AG04450 (cell line): ENCODE data around the gene RNF144B. TPM values are rescaled to one million over a fixed set of nuclear protein-coding genes. Genes with fewer than 3 reads are reported as not detected.

Experiments used
- CTCF ChIA-PET: fragments of 300-600, 350-600 bp; formaldehyde crosslinking; extraction: SDS; loops from one replicate; lab custom pipeline; 2022; ENCODE audit warnings: antibody characterized with exemption, inconsistent platforms; lab: Charles Lee
- POLR2A ChIA-PET: fragments of 350-600 bp; formaldehyde crosslinking; extraction: SDS; loops from one replicate; lab custom pipeline; 2021; ENCODE audit warnings: antibody characterized with exemption, inconsistent platforms; lab: Yijun Ruan, JAX
- DNase-seq: peaks from one replicate; pipeline ENCODE4 v3.0.0-alpha.2; 2011; ENCODE audit warnings: low read depth, low spot score
- H3K27ac ChIP-seq: one replicate; pipeline ENCODE4 v1.5.1; 2012; ENCODE audit warnings: low read depth, low read length, control low read depth
- H3K27me3 ChIP-seq: one replicate; pipeline ENCODE4 v1.6.0; 2012; ENCODE audit warnings: low read length; ENCODE audit not compliant: control insufficient read depth, insufficient read depth
- H3K4me3 ChIP-seq: 2 replicates; pipeline ENCODE4 v1.5.1; 2011; ENCODE audit warnings: mild to moderate bottlenecking, low read depth, low read length, control low read depth
- H3K9me3 ChIP-seq: 2 replicates; pipeline ENCODE4 v1.5.1; 2012; ENCODE audit warnings: low read length; ENCODE audit not compliant: control insufficient read depth, insufficient read depth
- CTCF ChIP-seq: IDR thresholded peaks from 2 replicates; pipeline ENCODE4 v1.5.1; 2011; ENCODE audit warnings: low read depth, low read length, control low read depth, inconsistent platforms
- polyA plus RNA-seq: library from polyadenylated mRNA; depleted of rRNA; stranded (reverse); fragments of >200 nt; gene quantifications from 2 replicates; pipeline ENCODE4 v1.2.3, GENCODE V29; 2011

The RNF144B gene
- polyA plus RNA-seq, 1 experiment: 0.25 TPM

GRCh38 chr6:18500921-18501662 is 113.9 kb downstream of the RNF144B start:
- Histone ChIP-seq H3K27ac (peak overlapping the region; percentile 70), H3K27me3 (no peaks in the 10 kb centered on the region), H3K4me3 (no peak overlapping the region), H3K9me3 (no peaks in the 10 kb centered on the region)
- DNase-seq: no peak
- CTCF ChIA-PET: interaction anchor here (0.6 to 7.8 kb wide), 5 partner anchors 171 to 378 kb away, joined by 3 to 364 read pairs (median 4); no protein-coding TSS in a partner anchor
- POLR2A ChIA-PET: interaction anchor here (0.5 to 0.9 kb wide), 3 partner anchors 131 to 194 kb away, joined by 3 to 5 read pairs (median 3); no protein-coding TSS in a partner anchor
- no peak for TF ChIP-seq CTCF

DNA sequence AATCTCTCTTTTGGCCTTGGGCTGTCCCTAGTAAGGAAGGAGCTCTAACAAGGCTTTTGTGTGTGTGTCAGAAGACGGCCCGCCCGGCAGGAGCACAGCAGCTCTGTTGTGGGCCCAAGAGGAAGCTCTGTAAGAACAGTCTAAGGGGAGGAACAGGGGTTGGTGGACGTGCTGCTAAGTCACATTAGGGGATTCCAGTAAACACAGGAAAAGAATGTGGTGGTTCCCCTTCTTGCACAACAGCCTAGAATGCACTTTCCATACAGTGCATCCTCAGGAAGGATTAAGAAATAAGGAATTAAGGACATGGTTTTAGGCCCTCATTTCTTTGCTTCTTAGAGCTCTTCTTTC is 114.5 kb downstream of the RNF144B start:
- H3K9me3 ChIP-seq: no peaks in the 10 kb centered on the region
- TF ChIP-seq CTCF: no peak
- H3K27me3 ChIP-seq: no peaks in the 10 kb centered on the region
- peak; percentile 63 for DNase-seq
- POLR2A ChIA-PET: interaction anchor here (0.5 to 0.9 kb wide), 3 partner anchors 131 to 194 kb away, joined by 3 to 5 read pairs (median 3); no protein-coding TSS in a partner anchor
- no peak overlapping the region for H3K4me3 ChIP-seq
- peak overlapping the region; percentile 70 for H3K27ac ChIP-seq
- CTCF ChIA-PET: interaction anchor here (0.6 to 7.8 kb wide), 5 partner anchors 171 to 379 kb away, joined by 3 to 364 read pairs (median 4); no protein-coding TSS in a partner anchor

GRCh38 chr6:18503206-18503592 is 116.0 kb downstream of the RNF144B start:
- H3K27ac ChIP-seq: no peak overlapping the region
- H3K4me3 ChIP-seq: no peak overlapping the region
- no peaks in the 10 kb centered on the region for H3K9me3 ChIP-seq
- no peak for TF ChIP-seq CTCF
- no peak for DNase-seq
- POLR2A ChIA-PET: interaction anchor here (0.6 kb wide), 1 partner anchor 171 kb away, joined by 3 read pairs; no protein-coding TSS in a partner anchor
- CTCF ChIA-PET: interaction anchor here (0.6 to 7.8 kb wide), 53 partner anchors 8 to 688 kb away, joined by 3 to 364 read pairs (median 4); partner anchors contain the start of genes DEK and RNF144B
- no peaks in the 10 kb centered on the region for H3K27me3 ChIP-seq

GRCh38 chr6:18503593-18504231 is 116.6 kb downstream of the RNF144B start:
- no peak overlapping the region for H3K27ac ChIP-seq

More at GRCh38 chr6:18503593-18504231, 116.6 kb downstream of the RNF144B start:
- CTCF ChIA-PET: interaction anchor here (0.6 to 7.8 kb wide), 52 partner anchors 9 to 688 kb away, joined by 3 to 364 read pairs (median 5); partner anchors contain the start of genes DEK and RNF144B
- TF ChIP-seq CTCF: peak; percentile 99
- H3K27me3 ChIP-seq: no peaks in the 10 kb centered on the region
- no peak overlapping the region for H3K4me3 ChIP-seq
- DNase-seq: peak; percentile 66
- H3K9me3 ChIP-seq: no peaks in the 10 kb centered on the region
- POLR2A ChIA-PET: interaction anchor here (0.6 kb wide), 1 partner anchor 172 kb away, joined by 3 read pairs; no protein-coding TSS in a partner anchor
